ENCODE measurements around the gene STK17B.

- TF ChIP-seq CTCF (IDR thresholded peaks at IDR 0.05 in 8 of 11, conservative IDR thresholded peaks at IDR 0.05 in 3 of 11) (no peak), POLR2AphosphoS5 (IDR thresholded peaks at IDR 0.05) (peak in 1 of 3 donors; percentile 1), POLR2A (IDR thresholded peaks at IDR 0.05) (no peak)
Measured at GRCh38 chr2:196148736-196149135, 22.6 kb downstream of the STK17B start.
